GM10847 (cell line): Measurements from ENCODE around the gene PDAP1.
A peak's percentile ranks its signal among the peaks of the same experiment; 100 is the strongest.

Source experiments
- POLR2A ChIP-seq: IDR thresholded peaks from 2 replicates; pipeline ENCODE4 v1.6.1; 2011; ENCODE audit not compliant: insufficient read length; ENCODE audit errors: extremely low read depth

Gene PDAP1

GRCh38 chr7:99374111-99375064 is 34.0 kb downstream of the PDAP1 start, which contains the start of gene ARPC1B:
Gene ARPC1B, plus strand, starts transcription at chr7:99374730. Its CDS starts 10,985 bp downstream, at chr7:99385715.
- TF ChIP-seq POLR2A: peak; percentile 90

GRCh38 chr7:99373091-99374066 is 35.0 kb downstream of the PDAP1 start:
- TF ChIP-seq POLR2A: no peak

- no peak for TF ChIP-seq POLR2A
These were observed 35.9 kb downstream of the PDAP1 start for GRCh38 chr7:99372275-99373090.

- no peak for TF ChIP-seq POLR2A
These were observed 36.9 kb downstream of the PDAP1 start for GRCh38 chr7:99371376-99371920.

DNA sequence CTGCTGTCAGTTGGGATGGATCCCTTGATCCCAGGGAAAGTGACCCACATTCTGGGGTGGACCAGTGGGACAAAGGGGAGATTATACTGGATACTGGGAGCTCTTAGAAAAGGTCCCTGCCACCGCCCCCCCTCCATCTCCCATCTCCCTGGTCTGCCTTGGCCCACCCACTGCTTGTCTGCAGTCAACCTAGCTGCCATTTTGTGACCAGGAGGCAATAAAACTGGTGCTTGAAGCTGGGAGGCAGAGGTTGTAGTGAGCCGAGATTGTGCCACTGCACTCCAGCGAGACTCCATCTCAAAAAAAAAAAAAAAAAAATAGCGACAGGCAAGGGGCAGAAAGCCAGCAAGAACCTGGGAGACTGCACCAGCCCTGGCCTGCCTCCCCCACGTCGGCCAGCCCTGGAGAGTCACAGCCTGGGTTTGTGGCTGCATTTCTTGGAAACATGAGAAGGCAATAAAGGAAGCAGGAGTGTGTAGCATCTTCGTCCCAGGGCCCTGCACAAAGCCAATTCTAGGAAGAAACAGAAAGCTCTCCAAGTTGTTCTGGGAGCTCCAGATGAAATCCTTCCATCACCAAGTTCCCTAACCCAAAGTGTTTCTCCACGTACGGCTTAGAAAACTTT is 38.5 kb downstream of the PDAP1 start:
- TF ChIP-seq POLR2A: no peak

DNA sequence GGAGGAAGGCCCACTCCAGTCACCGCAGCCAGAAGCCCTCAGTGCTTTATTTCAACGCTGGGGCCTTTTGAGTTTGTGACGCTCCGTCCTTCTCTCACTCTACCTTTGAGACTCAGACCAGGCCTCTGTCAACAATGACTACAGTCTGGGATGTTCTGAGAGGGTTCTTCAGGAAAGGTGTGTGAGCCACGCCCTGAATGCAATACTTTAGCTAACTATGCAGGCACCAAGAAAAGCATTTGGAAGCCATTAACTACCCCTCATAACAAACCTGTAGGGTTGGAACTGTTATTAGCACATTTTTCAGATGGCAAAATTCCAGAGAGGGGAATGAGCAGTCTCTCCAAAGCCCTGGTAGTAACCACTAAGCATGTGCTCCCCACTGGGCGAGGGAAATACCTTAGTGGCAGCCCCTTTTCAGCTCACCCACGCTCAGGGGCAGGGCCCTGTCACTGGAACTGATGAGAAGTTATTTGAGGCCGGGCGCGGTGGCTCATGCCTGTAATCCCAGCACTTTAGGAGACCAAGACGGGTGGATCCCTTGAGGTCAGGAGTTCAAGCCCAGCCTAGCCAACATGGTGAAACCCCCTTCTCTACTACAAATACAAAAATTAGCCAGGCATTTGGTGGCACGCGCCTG is 39.5 kb downstream of the PDAP1 start:
- no peak for TF ChIP-seq POLR2A

DNA sequence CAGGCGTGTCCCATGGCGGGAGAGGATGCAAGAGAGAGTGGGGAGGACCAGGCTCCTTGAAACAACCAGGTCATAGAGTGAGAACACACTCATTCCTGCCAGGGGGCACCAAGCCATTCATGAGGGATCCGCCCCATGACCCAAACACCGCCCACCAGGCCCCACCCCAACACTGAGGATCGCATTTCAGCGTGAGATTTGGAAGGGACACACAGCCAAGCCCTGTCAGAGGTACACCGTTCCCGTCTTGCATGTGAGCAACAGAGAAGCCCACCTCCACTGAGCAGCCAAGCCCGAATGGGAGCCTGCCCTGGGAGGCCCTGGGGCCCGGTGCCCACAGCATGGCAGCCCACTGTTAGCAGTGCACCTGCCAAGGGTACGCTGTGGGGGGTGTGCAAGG is 41.8 kb downstream of the PDAP1 start:
- TF ChIP-seq POLR2A: no peak

DNA sequence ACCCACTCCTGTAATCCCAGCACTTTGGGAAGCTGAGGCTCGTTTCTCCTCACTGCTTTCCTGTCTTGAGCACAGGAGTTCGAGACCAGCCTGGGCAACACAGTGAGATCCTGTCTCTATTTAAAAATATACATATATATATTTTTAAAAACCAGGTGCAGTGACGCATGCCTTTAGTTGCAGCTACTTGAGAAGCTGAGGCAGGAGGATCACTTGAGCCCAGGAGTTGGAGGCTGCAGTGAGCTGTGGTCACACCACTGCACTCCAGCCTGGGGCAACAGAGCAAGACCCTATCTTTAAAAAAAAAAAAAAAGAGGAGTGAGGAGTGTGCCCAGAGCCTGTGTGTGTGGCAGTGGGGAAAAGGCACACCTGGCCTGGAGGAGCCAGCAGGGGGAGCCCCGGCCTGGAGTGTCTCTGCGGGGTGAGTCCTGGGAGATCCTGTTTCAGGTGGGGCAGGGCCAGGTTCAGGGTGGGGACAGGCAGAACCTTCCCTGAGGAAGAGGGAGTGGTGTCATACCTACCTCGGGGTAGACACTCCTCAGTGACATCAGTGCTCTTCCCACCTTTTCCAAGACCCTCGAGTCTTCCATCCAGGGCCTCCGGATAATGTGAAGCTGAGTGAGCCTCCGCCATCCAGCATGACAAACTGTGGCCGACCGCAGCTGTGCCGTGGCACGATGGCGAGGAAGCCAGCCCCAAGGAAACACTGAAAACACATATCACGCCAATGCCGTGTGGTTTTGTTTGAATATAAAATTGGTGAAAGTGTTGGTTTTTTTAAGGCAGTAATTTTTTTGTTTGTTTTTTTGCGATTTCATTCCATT is 42.9 kb downstream of the PDAP1 start:
- no peak for TF ChIP-seq POLR2A

GRCh38 chr7:99363286-99363685 is 45.1 kb downstream of the PDAP1 start:
- no peak for TF ChIP-seq POLR2A

DNA sequence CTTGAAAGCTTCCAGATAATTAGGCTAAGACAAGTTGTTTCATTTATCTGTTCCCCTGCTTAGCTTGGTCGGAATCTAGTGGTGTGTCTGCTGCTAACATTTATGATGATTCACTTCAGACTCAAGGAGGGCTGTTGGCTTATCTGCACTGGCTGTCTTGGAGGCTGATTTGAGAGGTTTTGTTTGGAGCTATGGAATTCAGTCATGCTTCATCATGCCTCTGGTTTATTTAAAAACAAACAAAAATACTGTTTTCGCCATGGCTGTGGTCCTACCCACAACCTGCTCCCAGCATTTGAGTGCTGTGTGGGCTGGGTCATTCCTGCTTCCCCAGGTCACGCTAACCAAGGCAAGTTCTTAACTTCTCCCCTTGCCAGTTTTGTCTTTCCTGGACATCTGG is 45.6 kb downstream of the PDAP1 start:
- no peak for TF ChIP-seq POLR2A

DNA sequence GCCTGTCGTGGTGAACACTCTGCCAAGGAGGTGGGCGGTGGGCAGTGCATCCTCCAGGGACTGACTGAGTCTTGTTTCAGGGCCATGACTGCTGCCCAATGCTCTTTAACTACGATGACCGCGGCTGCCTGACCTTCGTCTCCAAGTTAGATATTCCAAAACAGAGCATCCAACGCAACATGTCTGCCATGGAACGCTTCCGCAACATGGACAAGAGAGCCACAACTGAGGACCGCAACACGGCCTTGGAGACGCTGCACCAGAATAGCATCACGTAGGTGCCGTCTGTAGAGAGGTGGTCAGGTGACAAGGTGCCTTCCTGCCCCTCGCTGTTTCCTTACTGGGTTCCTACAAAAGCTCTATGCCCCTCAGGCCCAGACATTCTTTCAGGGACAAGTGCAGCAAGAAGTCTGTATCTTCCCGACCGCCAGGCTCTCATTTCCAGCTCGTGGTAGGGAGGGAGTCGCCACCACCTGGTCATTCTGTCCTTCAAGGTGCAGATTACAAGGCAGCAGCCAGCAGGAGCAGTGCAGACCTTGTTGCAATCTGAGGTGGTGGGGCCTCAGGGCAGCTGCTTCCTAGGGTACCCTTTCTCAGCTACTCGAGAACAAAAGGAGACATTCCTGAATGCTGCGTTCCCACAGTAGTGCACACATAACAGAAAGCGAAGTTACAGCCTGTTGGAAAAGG is 48.8 kb downstream of the PDAP1 start:
- no peak for TF ChIP-seq POLR2A
